ENCODE data around the gene HS2ST1. TPM values are rescaled to one million over a fixed set of nuclear protein-coding genes. Genes with fewer than 3 reads are reported as not detected.

Gene HS2ST1
- total and polyA plus RNA-seq, 2 experiments from 2014 or later: 6.7 to 17.1 TPM

GRCh38 chr1:86994061-86994460, 79.6 kb downstream of the HS2ST1 start:
- Mint-ChIP-seq H3K4me1 (peaks cover 45% of the 10 kb centered on the region), H3K27ac (no peak overlapping the region), H3K27me3 (ENCODE audit: insufficient read depth, low read depth, poor library complexity) (peaks cover 3% of the 10 kb centered on the region), H3K4me3 (no peak overlapping the region), H3K9me3 (no peaks in the 10 kb centered on the region), H3K36me3 (ENCODE audit: low read depth) (no peaks in the 10 kb centered on the region; the same call in 2 of the 3 replicates)
- Histone ChIP-seq H4K20me1 (replicated peaks; ENCODE audit: insufficient read depth) (peaks cover 17% of the 10 kb centered on the region; the same call in 1 of the 2 replicates), H3K9me2 (ENCODE audit: insufficient read depth) (no peaks in the 10 kb centered on the region), H3K79me2 (replicated peaks; ENCODE audit: insufficient read depth) (peaks cover 67% of the 10 kb centered on the region), H3K4me2 (no peak overlapping the region), H3K27ac (ENCODE audit: low read depth) (no peak overlapping the region), H3K4me1 (ENCODE audit: insufficient read depth) (peaks cover 19% of the 10 kb centered on the region), H3K27me3 (ENCODE audit: insufficient read depth) (no peaks in the 10 kb centered on the region), H3K36me3 (ENCODE audit: insufficient read depth) (no peaks in the 10 kb centered on the region), H2AFZ (no peak overlapping the region), H3K4me3 (no peak overlapping the region), H3F3A (replicated peaks; ENCODE audit: low read depth) (no peaks in the 10 kb centered on the region)
- no peak for DNase-seq (ENCODE audit: low spot score)
- no peak for ATAC-seq
- TF ChIP-seq JUNB (IDR thresholded peaks at IDR 0.05; ENCODE audit: unreplicated experiment) (no peak), STAT1 (IDR thresholded peaks at IDR 0.05; ENCODE audit: unreplicated experiment) (no peak), ZNF114 (CRISPR knock-in tag; IDR thresholded peaks at IDR 0.05) (no peak), ZNF331 (CRISPR knock-in tag; IDR thresholded peaks at IDR 0.05; ENCODE audit: low read depth) (no peak), POLR2AphosphoS5 (IDR thresholded peaks at IDR 0.05; ENCODE audit: low read depth) (no peak), NANOG (IDR thresholded peaks at IDR 0.05; ENCODE audit: borderline replicate concordance) (no peak), CREB1 (CRISPR knock-in tag; IDR thresholded peaks at IDR 0.05; ENCODE audit: low read depth) (no peak), REST (IDR thresholded peaks at IDR 0.05; ENCODE audit: unreplicated experiment) (no peak), CTCF (conservative IDR thresholded peaks at IDR 0.05; ENCODE audit: low read depth in 2 of 2) (no peak), ETS1 (IDR thresholded peaks at IDR 0.05) (no peak), EZH2 (IDR thresholded peaks at IDR 0.05; ENCODE audit: low read depth, unreplicated experiment) (no peak), EZH2phosphoT487 (IDR thresholded peaks at IDR 0.05; ENCODE audit: unreplicated experiment) (no peak), ZNF462 (CRISPR knock-in tag; IDR thresholded peaks at IDR 0.05) (no peak)
